ENCODE results near the gene LY6G6F.
A peak's percentile ranks its signal among the peaks of the same experiment; 100 is the strongest.
"Not testable (repeated sequence)": the region's sequence is repeated elsewhere in the genome, so short reads cannot be mapped to it uniquely, and the experiment has no call there.

Gene LY6G6F

DNA sequence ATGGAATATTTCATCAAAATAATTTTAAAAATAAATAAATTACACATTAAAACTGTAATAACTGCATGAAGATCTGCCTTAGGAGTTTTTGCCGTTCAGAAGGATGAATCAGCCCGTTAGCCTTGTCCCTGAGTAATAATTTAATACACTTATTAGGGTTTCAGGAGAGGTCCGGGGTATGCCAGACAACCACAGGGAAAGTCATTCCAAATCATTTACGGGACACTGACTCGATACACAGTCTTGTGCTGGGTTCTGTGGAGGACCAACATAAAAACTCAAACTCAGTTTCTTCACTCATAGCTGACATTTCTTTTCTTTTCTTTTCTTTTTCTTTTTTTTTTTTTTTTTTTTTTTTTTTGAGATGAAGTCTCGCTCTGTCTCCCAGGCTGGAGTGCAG, 735 bp upstream of the LY6G6F start:
- no peak for DNase-seq

- no peak for DNase-seq
These were observed 1.0 kb downstream of the LY6G6F start for GRCh38 chr6:31707701-31708100.

- no peak for DNase-seq
These were observed 1.6 kb downstream of the LY6G6F start for GRCh38 chr6:31708224-31708623.

DNA sequence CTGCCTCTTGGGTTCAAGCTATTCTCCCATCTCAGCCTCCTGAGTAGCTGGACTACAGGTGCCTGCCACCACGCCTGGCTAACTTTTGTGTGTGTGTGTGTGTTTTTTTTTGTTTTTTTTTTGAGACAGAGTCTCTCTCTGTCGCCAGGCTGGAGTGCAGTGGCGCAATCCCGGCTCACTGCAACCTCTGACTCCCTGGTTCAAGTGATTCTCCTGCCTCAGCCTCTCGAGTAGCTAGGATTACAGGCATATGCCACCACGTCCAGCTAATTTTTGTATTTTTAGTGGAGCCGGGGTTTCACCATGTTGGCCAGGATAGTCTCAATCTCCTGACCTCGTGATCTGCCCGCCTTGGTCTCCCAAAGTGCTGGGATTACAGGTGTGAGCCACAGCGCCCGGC, 2.5 kb downstream of the LY6G6F start:
- not testable (repeated sequence) for DNase-seq

GRCh38 chr6:31710523-31711219, 4.0 kb downstream of the LY6G6F start:
- DNase-seq, result no peak

DNA sequence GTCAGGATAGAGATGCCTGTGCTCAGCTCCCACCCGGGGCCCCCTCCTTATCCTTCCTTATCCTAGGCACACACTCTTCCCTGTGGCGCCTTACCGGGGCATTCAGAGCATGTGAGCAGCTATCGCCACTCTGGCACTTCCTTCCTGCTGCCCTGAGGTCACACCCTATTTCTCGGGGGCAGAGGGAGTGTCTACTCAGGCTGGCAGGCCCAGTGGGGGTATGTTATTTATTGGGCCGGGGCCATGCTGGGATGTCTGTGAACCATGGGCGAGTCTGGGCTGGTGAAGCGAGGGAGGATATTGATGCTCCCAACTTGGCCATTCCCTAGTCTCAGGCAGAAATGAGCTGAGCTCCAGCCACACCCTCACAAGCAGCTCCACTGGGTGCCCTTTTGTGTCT, 4.6 kb downstream of the LY6G6F start:
- DNase-seq, result no peak

DNA sequence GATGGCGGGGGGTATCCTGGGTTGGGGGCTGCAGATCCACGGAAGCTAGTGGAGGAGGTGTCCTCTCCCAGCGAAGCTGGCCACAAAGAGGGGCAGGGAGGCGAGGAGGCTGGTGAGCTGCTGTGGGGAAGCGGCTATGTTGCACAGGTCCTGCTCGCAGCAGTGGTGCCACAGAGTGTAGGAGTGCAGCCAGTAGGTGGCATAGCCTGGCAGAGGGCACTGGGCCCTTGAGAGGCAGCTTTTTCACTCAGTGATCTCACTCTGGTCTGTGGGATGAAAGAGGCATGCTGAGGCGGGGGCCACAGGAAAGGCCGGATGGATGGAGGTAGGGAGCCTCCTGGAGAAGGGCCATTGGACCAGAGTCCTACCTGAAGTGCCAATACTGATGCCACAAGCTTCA, 5.6 kb downstream of the LY6G6F start:
- DNase-seq, result no peak

DNA sequence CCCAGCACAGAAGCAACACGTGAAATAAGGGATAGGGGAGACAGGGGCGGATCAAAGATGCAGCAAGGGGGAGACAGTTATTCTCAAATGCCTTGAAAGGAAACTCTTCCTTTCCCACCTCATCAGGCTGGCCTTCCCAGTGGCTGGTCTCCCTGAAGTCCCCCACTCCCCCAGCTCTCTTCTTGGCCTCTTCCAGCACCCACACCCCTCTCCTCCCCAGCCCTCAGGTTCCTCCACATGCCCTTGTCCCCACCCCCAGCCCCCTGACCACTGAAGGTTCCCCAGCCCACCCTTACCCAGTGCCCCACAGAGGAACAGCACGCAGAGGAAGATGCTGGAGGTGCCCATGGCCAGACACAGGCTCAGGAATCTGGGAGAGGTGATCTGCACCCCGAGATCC, 6.8 kb downstream of the LY6G6F start:
- DNase-seq, result no peak

DNA sequence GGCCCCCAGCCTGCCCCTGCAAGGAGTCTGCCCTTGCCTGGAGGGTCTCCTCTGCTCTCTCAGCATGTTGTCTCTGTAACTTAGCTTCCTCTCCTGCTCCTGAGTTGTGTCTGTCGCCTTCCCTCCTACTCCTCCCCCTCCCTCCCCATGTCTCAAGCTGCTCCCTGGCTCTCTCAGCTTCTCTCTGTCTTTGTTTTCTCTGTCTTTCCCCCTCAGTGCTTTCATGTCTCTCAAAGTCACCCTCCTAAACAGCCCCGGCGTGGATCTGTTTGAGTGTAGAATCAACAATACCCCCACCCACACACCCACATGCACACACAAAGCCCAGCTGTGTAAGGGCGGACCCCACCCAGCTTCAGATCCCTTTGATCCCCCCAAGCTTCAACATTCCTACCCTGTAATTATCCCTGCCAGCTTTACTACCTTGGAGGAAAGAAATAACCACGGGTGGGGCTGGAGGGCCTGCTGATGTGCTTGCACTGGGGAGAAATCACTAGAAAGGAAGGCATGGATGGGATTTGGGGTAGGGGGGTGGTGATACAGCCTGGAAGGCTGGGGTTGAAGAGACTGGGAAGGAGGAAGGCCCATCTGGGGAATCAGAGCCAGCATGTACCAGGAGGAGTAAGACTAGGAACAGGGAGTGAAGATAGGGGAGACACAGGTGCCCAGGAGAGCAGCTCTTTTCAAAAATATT, 7.5 kb downstream of the LY6G6F start:
- DNase-seq, result peak in 1 of 2 experiments; percentile 28

DNA sequence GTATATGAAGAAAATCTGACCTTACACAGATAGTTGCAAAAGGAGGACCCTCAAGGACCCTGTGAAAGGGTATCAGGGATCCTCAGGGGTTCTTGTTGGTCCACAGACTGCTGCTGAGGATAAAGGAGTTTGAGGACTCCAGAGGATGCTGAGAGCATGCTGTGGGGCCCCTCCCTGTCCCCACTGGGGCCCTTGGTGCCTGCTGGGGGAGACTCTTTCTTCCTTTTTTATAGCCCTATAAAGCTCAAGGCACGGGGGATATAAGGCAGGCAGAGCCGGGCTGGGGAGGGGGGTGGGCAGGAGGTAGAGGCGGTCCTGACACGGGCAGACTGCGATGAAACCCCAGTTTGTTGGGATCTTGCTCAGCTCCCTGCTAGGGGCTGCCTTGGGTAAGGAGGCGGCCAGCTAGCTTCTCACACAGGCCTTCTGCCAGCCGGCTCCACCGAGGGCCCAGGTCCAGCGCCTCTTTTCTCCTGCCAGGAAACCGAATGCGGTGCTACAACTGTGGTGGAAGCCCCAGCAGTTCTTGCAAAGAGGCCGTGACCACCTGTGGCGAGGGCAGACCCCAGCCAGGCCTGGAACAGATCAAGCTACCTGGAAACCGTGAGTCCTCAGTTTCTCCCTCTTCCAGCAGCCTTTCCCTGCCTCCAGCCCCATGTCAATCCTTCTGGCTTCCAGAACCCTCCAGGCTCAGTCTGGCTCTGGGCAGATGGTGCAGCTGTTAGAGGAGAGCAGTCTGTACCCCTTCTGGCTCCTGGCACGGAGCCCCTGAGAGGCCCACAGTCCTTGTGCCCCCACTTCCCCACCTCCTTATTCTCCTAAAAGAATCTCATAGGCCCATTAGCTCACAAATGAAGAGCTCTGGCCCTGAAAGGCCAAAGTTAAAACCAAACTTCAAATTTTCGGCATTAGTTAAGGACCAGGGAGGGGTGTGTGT, 8.6 kb downstream of the LY6G6F start, which contains the start of gene LY6G6D:
LY6G6D (plus strand) TSS at position 327 of the 937 bp plus-strand sequence; CDS start at position 335, 8 bp downstream.
- DNase-seq, result no peak

DNA sequence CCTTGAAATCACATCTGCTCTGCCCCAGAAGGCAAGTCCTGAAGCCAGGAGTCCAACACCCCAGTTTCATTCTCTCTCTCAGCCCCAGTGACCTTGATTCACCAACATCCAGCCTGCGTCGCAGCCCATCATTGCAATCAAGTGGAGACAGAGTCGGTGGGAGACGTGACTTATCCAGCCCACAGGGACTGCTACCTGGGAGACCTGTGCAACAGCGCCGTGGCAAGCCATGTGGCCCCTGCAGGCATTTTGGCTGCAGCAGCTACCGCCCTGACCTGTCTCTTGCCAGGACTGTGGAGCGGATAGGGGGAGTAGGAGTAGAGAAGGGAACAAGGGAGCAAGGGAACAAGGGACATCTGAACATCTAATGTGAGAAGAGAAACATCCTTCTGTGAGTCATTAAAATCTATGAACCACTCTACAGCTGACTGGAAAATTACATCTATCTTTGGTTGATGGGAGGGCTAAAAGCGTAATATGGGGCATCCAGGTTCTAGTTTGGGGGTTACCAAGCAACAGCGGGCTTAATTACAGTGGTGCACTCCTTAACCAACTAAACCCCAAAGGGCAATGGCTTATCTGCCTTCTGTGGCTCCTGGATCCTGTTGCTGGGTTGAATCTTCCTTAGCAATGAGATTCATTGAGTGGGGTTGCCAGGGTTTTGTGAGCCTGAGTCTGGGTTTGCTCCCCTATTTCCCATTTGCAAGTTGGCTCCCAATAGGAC, 11.0 kb downstream of the LY6G6F start:
- no peak for DNase-seq

DNA sequence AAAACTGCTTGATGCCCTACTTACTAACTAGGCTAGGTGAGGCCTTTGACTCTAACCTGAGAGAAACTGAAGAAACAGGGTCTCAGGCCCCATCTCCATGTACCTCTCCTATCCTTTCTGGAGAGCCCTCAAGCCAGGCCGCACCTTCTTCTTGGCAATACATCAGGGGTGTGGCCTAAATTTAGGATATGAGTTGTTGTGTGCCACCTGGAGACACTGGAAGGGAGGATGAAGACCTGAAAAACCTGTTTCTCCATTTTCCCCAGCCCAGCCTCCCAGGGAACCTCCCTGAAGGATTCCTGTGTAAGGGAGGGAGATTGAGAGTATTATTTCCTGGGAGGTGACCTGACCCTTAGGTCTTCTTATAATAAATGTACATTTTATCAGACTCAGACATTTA, 11.6 kb downstream of the LY6G6F start:
- DNase-seq, result no peak

DNA sequence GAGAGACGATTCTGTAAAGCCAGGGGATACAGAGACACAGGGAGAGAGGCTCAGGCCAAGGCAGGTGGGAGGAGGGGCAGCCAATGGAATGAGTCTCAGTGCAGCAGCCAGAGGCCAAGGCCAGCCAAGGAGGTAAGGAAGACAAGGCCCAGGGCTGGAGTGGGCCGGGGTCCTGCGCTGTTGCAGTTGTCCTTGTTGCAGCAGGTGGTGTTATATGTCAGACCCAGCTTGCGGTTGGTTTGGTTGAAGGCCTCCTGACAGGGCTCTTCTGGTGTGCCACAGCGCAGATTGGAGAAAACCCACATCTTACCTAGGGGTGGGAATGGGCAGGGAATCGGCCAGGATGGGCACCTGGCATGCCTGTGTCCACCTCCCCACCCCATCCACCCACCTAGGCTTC, 12.3 kb downstream of the LY6G6F start:
- DNase-seq, result no peak

DNA sequence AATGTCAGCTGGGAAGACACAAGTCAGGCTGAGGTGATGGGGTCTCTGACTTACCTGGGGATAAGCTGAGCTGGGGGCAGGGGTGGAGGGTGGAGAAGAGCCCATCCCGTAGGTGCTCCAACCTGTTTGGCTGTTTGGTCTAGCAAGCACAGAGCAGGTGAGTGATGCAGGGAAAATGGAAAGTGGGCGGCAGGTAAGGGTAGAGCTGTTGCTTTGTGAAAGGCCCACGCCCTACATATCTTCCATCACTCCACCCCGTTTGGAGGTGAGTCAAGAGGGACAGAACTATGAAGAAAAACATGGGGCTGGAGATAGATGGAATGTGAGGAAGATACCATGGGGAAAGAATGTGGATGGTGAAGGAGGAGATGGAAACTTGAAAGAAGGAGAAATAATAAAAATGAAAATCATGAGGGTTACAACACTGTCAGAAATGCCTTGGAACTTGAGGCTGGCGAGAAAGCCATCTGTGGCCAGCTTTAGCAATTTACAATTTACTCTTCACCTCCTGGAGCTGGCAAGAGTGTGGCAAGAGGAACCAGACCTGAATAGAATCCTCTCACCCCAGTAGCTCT, 13.6 kb downstream of the LY6G6F start:
- DNase-seq, result no peak

DNA sequence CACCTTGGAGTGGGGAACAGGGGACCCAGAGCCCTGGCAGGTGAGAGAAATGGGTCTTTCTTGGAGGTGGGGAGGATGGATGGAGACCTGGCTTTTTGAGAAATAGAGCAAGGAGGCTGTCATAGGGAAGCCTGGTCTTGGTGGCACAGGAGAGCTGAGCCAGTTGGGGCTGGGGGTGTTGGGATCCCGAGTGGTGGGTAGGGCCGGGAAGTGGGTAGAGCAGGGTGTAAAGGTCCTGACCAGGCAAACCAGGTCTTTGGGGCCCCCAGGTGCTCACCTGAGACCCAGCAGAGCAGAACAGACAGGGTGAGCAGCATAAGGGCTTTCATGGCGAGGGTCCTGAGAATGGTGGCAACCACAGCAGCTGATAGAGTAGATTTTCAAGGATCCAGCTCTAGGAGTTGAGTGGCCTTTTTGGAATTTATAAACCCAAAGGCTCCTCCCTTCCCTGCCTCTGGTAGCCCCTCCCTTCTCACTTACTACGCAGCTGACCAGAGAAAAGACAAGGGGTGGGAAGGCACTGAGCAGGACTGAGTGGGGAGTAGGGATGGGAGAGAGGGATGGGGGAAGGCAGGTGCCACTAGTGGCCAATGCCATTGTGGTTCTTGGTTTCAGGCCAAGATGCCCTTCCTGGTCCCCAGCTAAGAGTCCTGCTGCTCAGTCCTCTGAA, 14.8 kb downstream of the LY6G6F start, which contains the start of gene LY6G6C:
LY6G6C (minus strand) TSS at position 396 of the 670 bp plus-strand sequence; CDS start at position 329, 67 bp downstream.
- no peak for DNase-seq

GRCh38 chr6:31722173-31722572, 15.5 kb downstream of the LY6G6F start:
- DNase-seq, result no peak

GRCh38 chr6:31723245-31723979, 16.7 kb downstream of the LY6G6F start, which contains the start of gene MPIG6B:
TSS of gene MPIG6B (plus strand) at chr6:31723373. CDS start at chr6:31723384, 11 bp downstream.
- DNase-seq, result no peak

DNA sequence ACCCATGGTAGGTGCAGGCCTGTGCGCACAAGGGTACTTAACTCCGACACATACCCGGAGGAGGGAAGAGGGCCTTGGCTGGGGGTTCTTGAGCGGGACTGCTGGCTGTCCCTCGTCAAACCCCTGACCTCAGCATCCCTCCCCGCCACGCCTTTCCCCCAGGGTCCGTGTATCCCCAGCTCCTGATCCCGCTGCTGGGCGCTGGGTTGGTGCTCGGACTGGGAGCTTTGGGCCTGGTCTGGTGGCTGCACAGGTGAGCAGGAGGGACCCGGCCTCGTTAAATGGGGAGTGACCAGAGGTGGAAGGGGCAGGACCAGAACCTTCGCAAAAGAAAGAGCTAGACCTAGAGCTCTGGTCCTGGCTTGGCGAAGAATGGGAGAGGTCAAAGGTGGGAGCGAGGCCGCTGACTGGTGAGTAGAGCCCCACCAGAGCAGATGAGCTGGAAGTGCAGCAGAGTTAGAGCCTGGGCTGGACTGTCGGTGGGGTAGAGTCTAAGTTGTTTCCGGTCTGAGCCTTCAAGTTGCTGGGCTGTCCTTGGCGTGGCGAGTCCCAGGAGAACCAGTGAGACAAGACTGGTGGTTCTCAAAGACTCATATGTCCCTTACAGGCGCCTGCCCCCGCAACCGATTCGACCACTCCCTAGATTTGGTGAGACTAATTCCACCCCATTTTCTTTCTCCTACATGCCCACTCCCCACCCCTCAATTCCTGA, 17.5 kb downstream of the LY6G6F start:
- no peak for DNase-seq

- DNase-seq, result no peak
These were observed 19.1 kb downstream of the LY6G6F start for GRCh38 chr6:31725502-31726350.
